ENCODE results near the gene LENG1.
"Not testable (repeated sequence)": the region's sequence is repeated elsewhere in the genome, so short reads cannot be mapped to it uniquely, and the experiment has no call there.

LENG1 gene

GRCh38 chr19:54189145-54189734, 29.7 kb upstream of the LENG1 start, which contains the start of gene MBOAT7:
Gene MBOAT7, minus strand, starts transcription at chr19:54189580. Its CDS starts 1,072 bp downstream, at chr19:54188508.
- no peak for DNase-seq

- peak; percentile 69 to 72 for DNase-seq
Measured at GRCh38 chr19:54188215-54188871, 28.8 kb upstream of the LENG1 start.

- DNase-seq: no peak
Measured at GRCh38 chr19:54186934-54187381, 27.4 kb upstream of the LENG1 start.

- DNase-seq: no peak
Measured at GRCh38 chr19:54186351-54186750, 26.8 kb upstream of the LENG1 start.

- DNase-seq: no peak
Measured at GRCh38 chr19:54183431-54183830, 23.9 kb upstream of the LENG1 start.

GRCh38 chr19:54181894-54182293, 22.4 kb upstream of the LENG1 start:
- not testable (repeated sequence) for DNase-seq

GRCh38 chr19:54180691-54181091, 21.2 kb upstream of the LENG1 start:
- no peak for DNase-seq

GRCh38 chr19:54179921-54180461, 20.5 kb upstream of the LENG1 start:
- peak in 1 of 2 donors; percentile 40 for DNase-seq

GRCh38 chr19:54179262-54179852, 19.8 kb upstream of the LENG1 start:
- DNase-seq: no peak

GRCh38 chr19:54178581-54179261, 19.2 kb upstream of the LENG1 start:
- peak; percentile 33 to 49 for DNase-seq

GRCh38 chr19:54173951-54174834, 14.7 kb upstream of the LENG1 start:
- no peak for DNase-seq

GRCh38 chr19:54173359-54173699, 13.8 kb upstream of the LENG1 start:
- DNase-seq: no peak

GRCh38 chr19:54172471-54173358, 13.2 kb upstream of the LENG1 start, which contains the start of gene TMC4:
Gene TMC4, minus strand, starts transcription at chr19:54173160. Its CDS starts 43 bp downstream, at chr19:54173117.
- DNase-seq: peak in 1 of 2 donors; percentile 24

- DNase-seq: not testable (repeated sequence)
Measured at GRCh38 chr19:54171736-54172431, 12.4 kb upstream of the LENG1 start.

GRCh38 chr19:54169149-54169740, 9.7 kb upstream of the LENG1 start:
- no peak for DNase-seq

GRCh38 chr19:54168174-54168917, 8.8 kb upstream of the LENG1 start:
- peak; percentile 86 to 87 for DNase-seq

- no peak for DNase-seq
Measured at GRCh38 chr19:54165222-54165621, 5.7 kb upstream of the LENG1 start.

GRCh38 chr19:54164369-54165068, 5.0 kb upstream of the LENG1 start:
- peak; percentile 67 to 79 for DNase-seq

GRCh38 chr19:54162884-54163283, 3.4 kb upstream of the LENG1 start:
- DNase-seq: no peak

Data from CD4-positive, alpha-beta T cell treated with Interleukin-4 for 1 hour (primary cell).